ENCODE results near the gene EHD2.
"Not testable (repeated sequence)": the region's sequence is repeated elsewhere in the genome, so short reads cannot be mapped to it uniquely, and the experiment has no call there.

EHD2 gene

GRCh38 chr19:47780215-47780551, 67.0 kb downstream of the EHD2 start:
- peak overlapping the region; percentile 86 to 87 for H3K4me3 ChIP-seq (replicated peaks in 1 of 2; ENCODE audit: low read depth in 2 of 2, low read length in 2 of 2)
- no peak for DNase-seq (ENCODE audit: low read depth in 2 of 2)
- TF ChIP-seq, protein P1, sequence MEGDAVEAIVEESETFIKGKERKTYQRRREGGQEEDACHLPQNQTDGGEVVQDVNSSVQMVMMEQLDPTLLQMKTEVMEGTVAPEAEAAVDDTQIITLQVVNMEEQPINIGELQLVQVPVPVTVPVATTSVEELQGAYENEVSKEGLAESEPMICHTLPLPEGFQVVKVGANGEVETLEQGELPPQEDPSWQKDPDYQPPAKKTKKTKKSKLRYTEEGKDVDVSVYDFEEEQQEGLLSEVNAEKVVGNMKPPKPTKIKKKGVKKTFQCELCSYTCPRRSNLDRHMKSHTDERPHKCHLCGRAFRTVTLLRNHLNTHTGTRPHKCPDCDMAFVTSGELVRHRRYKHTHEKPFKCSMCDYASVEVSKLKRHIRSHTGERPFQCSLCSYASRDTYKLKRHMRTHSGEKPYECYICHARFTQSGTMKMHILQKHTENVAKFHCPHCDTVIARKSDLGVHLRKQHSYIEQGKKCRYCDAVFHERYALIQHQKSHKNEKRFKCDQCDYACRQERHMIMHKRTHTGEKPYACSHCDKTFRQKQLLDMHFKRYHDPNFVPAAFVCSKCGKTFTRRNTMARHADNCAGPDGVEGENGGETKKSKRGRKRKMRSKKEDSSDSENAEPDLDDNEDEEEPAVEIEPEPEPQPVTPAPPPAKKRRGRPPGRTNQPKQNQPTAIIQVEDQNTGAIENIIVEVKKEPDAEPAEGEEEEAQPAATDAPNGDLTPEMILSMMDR (IDR thresholded peaks at IDR 0.05; ENCODE audit: low read depth, low read length), result no peak

GRCh38 chr19:47781590-47782262, 68.5 kb downstream of the EHD2 start:
- peak in 1 of 2 donors; percentile 19 for DNase-seq (ENCODE audit: low read depth in 2 of 2)

DNA sequence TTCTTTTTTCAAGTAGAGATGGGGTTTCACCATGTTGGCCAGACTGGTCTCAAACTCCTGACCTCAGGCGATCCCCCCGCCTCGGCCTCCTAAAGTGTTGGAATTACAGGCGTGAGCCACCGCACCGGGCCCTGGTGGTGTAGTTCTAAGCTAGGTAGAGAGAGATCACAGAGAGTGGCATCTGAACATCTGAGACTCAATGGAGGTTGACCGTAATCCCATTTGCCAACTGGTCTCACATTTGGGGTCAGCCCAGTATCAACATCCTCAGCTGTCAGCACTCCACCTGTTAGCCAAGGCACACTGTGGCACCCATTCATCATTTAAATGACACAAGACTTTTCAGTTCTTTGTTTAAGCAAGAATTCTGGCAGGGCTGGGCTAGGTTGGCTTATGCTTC, 73.3 kb downstream of the EHD2 start:
- no peak overlapping the region for H3K4me3 ChIP-seq (replicated peaks in 1 of 2; ENCODE audit: low read depth in 2 of 2, low read length in 2 of 2)
- DNase-seq (ENCODE audit: low read depth in 2 of 2), result no peak
- TF ChIP-seq, protein P1 (IDR thresholded peaks at IDR 0.05; ENCODE audit: low read depth, low read length), result no peak

More at GRCh38 chr19:47781590-47782262, 68.5 kb downstream of the EHD2 start:
- no peak overlapping the region for H3K4me3 ChIP-seq (replicated peaks in 1 of 2; ENCODE audit: low read depth in 2 of 2, low read length in 2 of 2)
- TF ChIP-seq, protein P1 (IDR thresholded peaks at IDR 0.05; ENCODE audit: low read depth, low read length), result no peak

GRCh38 chr19:47787307-47787706, 74.1 kb downstream of the EHD2 start:
- H3K4me3 ChIP-seq (replicated peaks in 1 of 2; ENCODE audit: low read depth in 2 of 2, low read length in 2 of 2); DNase-seq (ENCODE audit: low read depth in 2 of 2): not testable (repeated sequence)

GRCh38 chr19:47789811-47790210, 76.6 kb downstream of the EHD2 start:
- not testable (repeated sequence) for DNase-seq (ENCODE audit: low read depth in 2 of 2); H3K4me3 ChIP-seq (replicated peaks in 1 of 2; ENCODE audit: low read depth in 2 of 2, low read length in 2 of 2)

DNA sequence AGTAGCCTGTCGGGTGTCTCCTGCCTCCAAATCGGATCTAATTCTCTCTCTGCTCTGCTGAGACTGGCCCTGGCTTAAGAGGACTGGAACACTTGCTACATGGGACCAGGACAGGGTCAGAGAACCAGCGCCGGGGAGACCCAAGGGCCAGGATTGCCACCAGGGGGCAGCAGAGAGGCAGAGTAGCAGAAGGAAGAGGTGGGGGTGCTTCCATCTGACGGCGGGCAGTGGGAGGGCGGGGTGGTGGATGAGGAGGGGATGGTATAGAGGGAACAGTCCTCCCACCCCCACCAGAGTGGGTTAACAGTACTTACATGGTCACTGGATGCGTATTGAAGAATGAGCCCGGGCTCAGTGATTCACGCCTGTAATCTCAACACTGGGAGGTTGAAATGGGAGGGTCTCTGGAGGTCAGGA, 77.2 kb downstream of the EHD2 start:
- peak; percentile 71 to 78 for DNase-seq (ENCODE audit: low read depth in 2 of 2)
- H3K4me3 ChIP-seq (replicated peaks in 1 of 2; ENCODE audit: low read depth in 2 of 2, low read length in 2 of 2), result no peak overlapping the region
- TF ChIP-seq, protein P1 (IDR thresholded peaks at IDR 0.05; ENCODE audit: low read depth, low read length), result peak; percentile 93

DNA sequence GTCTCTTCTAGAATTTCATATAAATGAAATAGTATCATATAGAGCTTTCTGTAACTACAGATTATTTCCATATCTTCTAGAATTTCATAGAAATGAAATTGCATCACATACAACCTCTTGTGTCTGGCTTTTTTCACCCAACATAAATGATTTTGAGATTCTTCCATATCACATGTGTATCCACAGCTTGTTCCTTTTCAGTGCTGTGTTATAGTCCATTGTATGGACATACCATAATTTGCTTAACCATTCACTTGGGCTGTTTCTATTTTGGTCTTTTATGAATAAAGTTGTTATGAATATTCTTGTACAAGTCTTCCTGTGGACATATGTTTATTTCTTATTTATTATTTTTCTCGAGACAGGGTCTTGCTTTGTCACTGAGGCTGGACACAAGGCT, 79.4 kb downstream of the EHD2 start:
- no peak overlapping the region for H3K4me3 ChIP-seq (replicated peaks in 1 of 2; ENCODE audit: low read depth in 2 of 2, low read length in 2 of 2)
- TF ChIP-seq, protein P1 (IDR thresholded peaks at IDR 0.05; ENCODE audit: low read depth, low read length), result no peak
- no peak for DNase-seq (ENCODE audit: low read depth in 2 of 2)

Measured in cardiac fibroblast (primary cell).